ENCODE data around the gene CST8.

The CST8 gene

GRCh38 chr20:23476015-23476754, 14.7 kb upstream of the CST8 start:
- no peak for DNase-seq (ENCODE audit: low read depth in 2 of 2)

DNA sequence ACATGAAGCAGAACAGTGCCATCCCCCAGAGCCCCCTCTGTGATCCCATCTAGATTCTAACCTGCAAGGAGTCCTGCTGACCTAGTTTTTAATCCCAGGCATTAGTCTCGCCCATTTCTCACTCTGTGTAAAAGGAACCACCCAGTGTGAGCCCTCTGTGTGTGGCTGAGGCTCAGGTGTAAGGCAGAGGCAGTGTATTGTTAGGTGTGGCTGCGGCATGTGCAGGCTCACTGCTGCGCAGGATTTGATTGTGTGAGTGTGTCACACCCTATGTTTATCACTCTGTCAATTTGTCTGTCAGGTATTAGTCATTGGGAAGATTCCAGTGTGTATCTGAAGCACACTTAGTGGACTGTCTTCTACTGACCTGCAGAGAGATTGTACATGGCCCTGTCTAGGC, 13.7 kb upstream of the CST8 start:
- no peak for DNase-seq (ENCODE audit: low read depth in 2 of 2)

- DNase-seq (ENCODE audit: low read depth in 2 of 2), result no peak
Observed at GRCh38 chr20:23479043-23479442, 11.9 kb upstream of the CST8 start.

DNA sequence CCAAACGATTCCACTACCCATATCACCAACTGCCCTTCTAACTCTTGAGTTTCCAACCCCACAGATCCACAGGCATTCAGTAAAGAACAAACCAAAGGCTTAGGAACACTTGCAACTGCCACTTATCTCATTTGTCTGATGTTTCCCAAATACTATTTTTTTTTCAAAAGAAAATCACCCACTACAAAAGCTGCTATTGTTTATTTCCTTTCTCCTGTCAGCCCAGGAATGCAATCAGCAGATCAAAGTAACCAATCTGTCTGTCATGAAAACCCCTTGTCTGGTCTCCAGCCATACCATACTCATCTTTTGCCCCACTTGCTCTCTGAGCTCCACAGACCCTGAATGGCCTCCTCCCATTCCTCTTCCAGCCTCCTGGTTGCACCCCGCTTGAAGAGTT, 8.8 kb upstream of the CST8 start:
- DNase-seq (ENCODE audit: low read depth in 2 of 2), result no peak

GRCh38 chr20:23484081-23484480, 6.8 kb upstream of the CST8 start:
- DNase-seq (ENCODE audit: low read depth in 2 of 2), result no peak

DNA sequence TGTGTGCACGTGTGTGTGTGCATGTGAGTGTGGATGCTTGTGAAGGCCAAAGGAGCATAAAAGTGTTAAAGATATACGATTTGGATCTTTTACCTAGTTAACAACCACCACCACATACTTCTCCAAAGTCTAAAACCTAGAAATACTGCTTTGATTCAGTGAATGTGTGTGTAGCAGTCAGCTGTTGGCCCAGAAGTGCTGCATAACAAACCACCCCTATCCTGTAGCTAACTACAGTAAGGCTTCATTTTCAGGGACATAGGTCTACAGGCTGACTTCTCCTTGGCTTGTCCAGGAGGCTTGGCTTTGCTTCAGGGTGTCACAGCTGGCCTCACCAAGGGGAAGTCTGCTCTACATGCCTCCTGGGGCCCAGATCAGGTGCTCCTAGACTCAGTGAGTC, 2.4 kb upstream of the CST8 start:
- no peak for DNase-seq (ENCODE audit: low read depth in 2 of 2)

- DNase-seq (ENCODE audit: low read depth in 2 of 2), result no peak
Observed at GRCh38 chr20:23488996-23489395, 1.9 kb upstream of the CST8 start.

GRCh38 chr20:23492292-23492691, 1.4 kb downstream of the CST8 start:
- no peak for DNase-seq (ENCODE audit: low read depth in 2 of 2)

- DNase-seq (ENCODE audit: low read depth in 2 of 2), result no peak
Observed at GRCh38 chr20:23493172-23493772, 2.4 kb downstream of the CST8 start.

DNA sequence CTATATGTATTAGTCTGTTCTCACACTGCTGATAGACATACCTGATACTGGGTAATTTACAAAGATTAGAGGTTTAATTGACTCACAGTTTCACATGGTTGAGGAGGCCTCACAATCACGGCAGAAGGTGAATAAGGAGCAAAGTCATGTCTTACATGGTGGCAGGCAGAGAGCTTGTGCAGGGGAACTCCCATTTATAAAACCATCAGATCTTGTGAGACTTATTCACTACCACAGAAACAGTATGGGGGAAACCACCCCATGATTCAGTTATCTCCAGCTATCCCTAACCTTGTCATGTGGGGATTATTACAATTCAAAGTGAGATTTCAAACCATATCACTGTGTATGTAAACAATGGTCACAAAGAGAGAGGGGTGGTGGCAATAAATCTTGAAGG, 6.6 kb downstream of the CST8 start:
- DNase-seq (ENCODE audit: low read depth in 2 of 2), result no peak

DNA sequence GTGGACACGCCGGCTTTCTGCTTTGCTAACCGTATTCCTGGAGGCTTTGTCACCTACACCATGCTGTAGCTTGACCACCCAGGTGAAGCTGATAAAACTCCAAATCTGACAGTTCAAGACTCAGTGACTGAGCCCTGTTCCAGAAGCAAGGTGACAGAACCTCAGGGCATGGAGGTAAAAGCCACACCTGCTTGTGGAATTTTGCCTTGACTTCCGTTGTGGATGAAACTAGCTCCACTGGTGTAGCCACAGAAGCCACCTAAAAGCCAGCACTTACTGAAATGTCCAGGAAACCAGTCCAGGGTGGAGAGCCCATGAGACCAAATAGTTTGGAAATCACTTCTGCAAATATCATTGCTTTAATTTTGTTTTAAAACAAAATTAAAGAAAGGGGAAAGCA, 11.0 kb downstream of the CST8 start:
- no peak for DNase-seq (ENCODE audit: low read depth in 2 of 2)

GRCh38 chr20:23503649-23504048, 12.7 kb downstream of the CST8 start:
- DNase-seq (ENCODE audit: low read depth in 2 of 2), result no peak

DNA sequence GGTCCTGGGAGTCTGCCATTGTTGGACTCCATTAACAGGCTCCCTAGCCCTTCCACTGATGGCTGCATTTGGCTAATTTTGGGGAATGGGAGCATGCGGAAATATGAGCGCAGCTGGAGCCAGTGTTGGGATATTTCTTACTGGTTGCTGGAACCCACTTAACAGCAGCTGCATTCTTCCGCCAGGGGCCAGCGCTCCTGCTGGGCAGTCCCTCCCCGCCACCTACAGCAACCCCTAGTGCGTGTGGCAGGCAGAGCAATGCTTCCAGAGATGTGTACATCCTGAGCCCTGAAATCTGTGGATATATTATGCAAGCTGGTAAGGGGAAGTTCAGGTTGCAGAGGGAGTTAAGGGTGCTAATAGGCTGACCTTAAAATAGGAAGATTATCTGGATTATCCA, 16.4 kb downstream of the CST8 start:
- no peak for DNase-seq (ENCODE audit: low read depth in 2 of 2)

DNA sequence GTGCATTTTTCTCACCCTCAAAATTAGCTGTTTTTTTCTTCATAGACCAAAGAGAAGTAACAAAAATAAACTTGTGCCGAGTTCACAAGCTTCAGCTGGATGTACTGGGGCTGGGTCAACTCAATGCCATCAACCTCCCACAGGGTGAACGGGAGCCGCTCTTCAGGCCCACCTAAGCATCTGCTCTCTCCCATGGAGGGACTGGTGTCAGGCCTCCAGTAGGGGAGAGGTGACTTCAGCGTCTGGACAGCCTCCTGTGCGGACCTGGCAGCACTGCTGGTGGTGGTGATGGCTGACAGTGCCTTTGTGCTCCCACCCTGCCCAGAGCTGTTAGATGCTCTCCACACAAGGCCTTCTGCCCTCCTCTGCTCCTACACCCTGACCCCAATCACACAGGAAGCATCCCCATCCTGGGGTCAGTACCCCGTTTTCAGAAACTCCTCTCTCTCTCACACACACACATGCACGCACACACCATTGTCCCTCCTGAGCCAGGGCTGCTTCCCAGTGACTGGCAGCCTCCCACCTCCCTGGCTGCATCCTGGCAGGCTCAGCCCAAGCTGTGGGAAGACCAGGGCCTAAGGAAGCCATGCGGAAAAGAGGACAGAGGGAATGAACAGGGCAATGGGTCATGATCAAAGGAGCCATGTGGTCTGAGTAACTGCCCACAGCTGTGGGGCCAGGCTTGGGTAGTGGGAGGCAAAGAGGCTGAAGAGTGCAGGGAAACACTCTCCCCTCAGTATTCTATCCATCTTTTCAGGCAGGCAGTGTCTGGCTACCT, 17.7 kb downstream of the CST8 start:
- no peak for DNase-seq (ENCODE audit: low read depth in 2 of 2)

- DNase-seq (ENCODE audit: low read depth in 2 of 2), result no peak
Observed at GRCh38 chr20:23509247-23509913, 18.5 kb downstream of the CST8 start.

- no peak for DNase-seq (ENCODE audit: low read depth in 2 of 2)
Observed at GRCh38 chr20:23510000-23510590, 19.2 kb downstream of the CST8 start.

GRCh38 chr20:23513164-23513563, 22.2 kb downstream of the CST8 start:
- DNase-seq (ENCODE audit: low read depth in 2 of 2), result no peak

DNA sequence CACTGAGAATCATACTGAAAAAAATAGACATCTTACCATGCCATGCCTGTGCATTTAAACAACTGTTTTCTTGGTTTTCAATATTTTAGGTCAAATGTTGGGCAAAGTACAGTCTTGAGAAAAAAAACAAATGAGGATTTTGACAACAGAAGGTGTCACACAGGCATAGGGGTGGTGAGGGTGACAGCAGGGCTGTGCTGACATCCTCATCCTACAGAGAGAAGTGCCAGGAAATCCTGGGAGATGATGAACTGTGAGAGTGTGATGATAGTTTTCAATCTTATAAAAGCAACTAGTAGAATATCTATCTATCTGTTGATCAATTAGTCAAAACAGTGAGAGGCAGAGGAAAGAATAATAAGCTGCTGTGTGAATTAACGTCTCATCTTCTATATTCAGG, 23.9 kb downstream of the CST8 start:
- DNase-seq (ENCODE audit: low read depth in 2 of 2), result no peak

GRCh38 chr20:23515250-23515939, 24.5 kb downstream of the CST8 start:
- no peak for DNase-seq (ENCODE audit: low read depth in 2 of 2)

- DNase-seq (ENCODE audit: low read depth in 2 of 2), result no peak
Observed at GRCh38 chr20:23517719-23518118, 26.8 kb downstream of the CST8 start.

- DNase-seq (ENCODE audit: low read depth in 2 of 2), result no peak
Observed at GRCh38 chr20:23519556-23519955, 28.6 kb downstream of the CST8 start.

All from stimulated activated CD8-positive, alpha-beta memory T cell treated with anti-CD3 and anti-CD28 coated beads, Interleukin-2, amount 100 ng/mL, for 48 hours (primary cell).